HCT116 (cell line): ENCODE data around the gene STK24. TPM values are rescaled to one million over a fixed set of nuclear protein-coding genes. Genes with fewer than 3 reads are reported as not detected.

Experiments used
- ATAC-seq: fragments of 200-7000 bp; cut with Tn5 transposase; 2 replicates; pipeline ENCODE4 v1.9.1; 2020; ENCODE audit warnings: mild to moderate bottlenecking, moderate library complexity
- BruUV-seq: library from RNA; stranded (reverse); fragments of 400-500 nt; replicated peaks from 2 replicates; lab custom pipeline; 2021; lab: Mats Ljungman, UMichigan
- CTCF ChIA-PET: fragments of 300-600 bp; sonication (Branson Sonifier 250); formaldehyde crosslinking; loops from one replicate; lab custom pipeline; 2021; ENCODE audit warnings: antibody characterized with exemption; lab: Charles Lee
- POLR2A ChIA-PET: fragments of 300-600, 350-600 bp; sonication (Branson Sonifier 250); formaldehyde crosslinking; loops from one replicate; lab custom pipeline; 2021; ENCODE audit warnings: antibody characterized with exemption; lab: Charles Lee
- RAD21 ChIA-PET, 2 experiments: fragments of 300-600 bp; sonication (Branson Sonifier 250); formaldehyde crosslinking; loops; one replicate each; lab custom pipeline; 2023; ENCODE audit warnings: low total read pairs in 2 of 2; ENCODE audit not compliant: uncharacterized antibody in 2 of 2, unreplicated experiment in 2 of 2, low non-redundant PET in 1 of 2; lab: Charles Lee
- DNase-seq: peaks from one replicate; pipeline ENCODE4 v3.0.0-alpha.2; 2010; ENCODE audit warnings: low read depth, low spot score
- H2AFZ ChIP-seq: fragments of 200-600 bp; shearing (Covaris generic), sonication (generic); 2 replicates; pipeline ENCODE4 v1.6.1; 2017; ENCODE audit warnings: low read depth, mixed run types, mixed read lengths, antibody characterized with exemption, low read length; ENCODE audit not compliant: poor library complexity, severe bottlenecking
- H3K27ac ChIP-seq: 2 replicates; pipeline ENCODE4 v1.5.1; 2012; ENCODE audit warnings: low read depth, low read length
- H3K27me3 ChIP-seq: fragments of 200-600 bp; sonication (generic); 2 replicates; pipeline ENCODE4 v1.6.1; 2016; ENCODE audit warnings: mixed run types, low read length, mixed read lengths; ENCODE audit not compliant: insufficient read depth
- H3K36me3 ChIP-seq, 2 experiments: fragments of 200-500 bp in 1 of 2; fragments of 200-600 bp in 1 of 2; sonication (Bioruptor generic) in 1 of 2; sonication (generic) in 1 of 2; 2 replicates each; pipeline versions ENCODE4 v1.5.1 to v1.6.1; 2014 to 2016; ENCODE audit warnings: low read length in 2 of 2, inconsistent platforms in 1 of 2, mixed read lengths in 1 of 2, mixed run types in 1 of 2; ENCODE audit not compliant: insufficient read depth in 2 of 2, control insufficient read depth in 1 of 2
- H3K4me1 ChIP-seq, 2 experiments: fragments of 200-600 bp in 1 of 2; sonication (generic) in 1 of 2; 2 replicates each; pipeline versions ENCODE4 v1.5.1 to v1.6.1; 2012 to 2017; ENCODE audit warnings: low read length in 2 of 2, inconsistent platforms in 1 of 2, mild to moderate bottlenecking in 1 of 2, mixed read lengths in 1 of 2, mixed run types in 1 of 2, moderate library complexity in 1 of 2; ENCODE audit not compliant: insufficient read depth in 2 of 2, control insufficient read depth in 1 of 2
- H3K4me2 ChIP-seq: fragments of 200-600 bp; sonication (generic); 2 replicates; pipeline ENCODE4 v1.6.1; 2017; ENCODE audit warnings: mixed run types, low read length, mixed read lengths
- H3K4me3 ChIP-seq, 2 experiments: fragments of 200-600 bp in 1 of 2; sonication (generic) in 1 of 2; replicated peaks in 1 of 2; 2 replicates each; pipeline ENCODE4 v1.5.1; 2011 to 2016; ENCODE audit warnings: low read length in 2 of 2, control low read depth in 1 of 2, low read depth in 1 of 2, mild to moderate bottlenecking in 1 of 2, mixed read lengths in 1 of 2, mixed run types in 1 of 2
- H3K79me2 ChIP-seq: fragments of 200-600 bp; sonication (generic); 2 replicates; pipeline ENCODE4 v1.6.1; 2017; ENCODE audit warnings: mild to moderate bottlenecking, mixed run types, low read length, moderate library complexity, mixed read lengths; ENCODE audit not compliant: insufficient read depth
- H3K9ac ChIP-seq: fragments of 200-600 bp; sonication (generic); 2 replicates; pipeline ENCODE4 v1.6.1; 2016; ENCODE audit warnings: low read length, mixed read lengths
- H3K9me2 ChIP-seq: fragments of 200-600 bp; sonication (generic), shearing (Covaris generic); 2 replicates; pipeline ENCODE4 v1.6.1; 2017; ENCODE audit warnings: mixed run types, mild to moderate bottlenecking, moderate library complexity; ENCODE audit not compliant: insufficient read depth
- H3K9me3 ChIP-seq, 2 experiments: fragments of 200-500 bp in 1 of 2; fragments of 200-600 bp in 1 of 2; sonication (Bioruptor generic) in 1 of 2; sonication (generic) in 1 of 2; 2 replicates each; pipeline ENCODE4 v1.6.1; 2014 to 2017; ENCODE audit warnings: low read length in 2 of 2, mixed read lengths in 2 of 2, inconsistent platforms in 1 of 2, low read depth in 1 of 2, mild to moderate bottlenecking in 1 of 2, mixed run types in 1 of 2, moderate library complexity in 1 of 2; ENCODE audit not compliant: control insufficient read depth in 1 of 2, insufficient read depth in 1 of 2
- H4K20me1 ChIP-seq: fragments of 200-600 bp; sonication (generic), shearing (Covaris generic); 2 replicates; pipeline ENCODE4 v1.6.1; 2017; ENCODE audit warnings: mixed run types, mild to moderate bottlenecking, moderate library complexity; ENCODE audit not compliant: insufficient read depth
- CBX3 ChIP-seq: IDR thresholded peaks from 2 replicates; pipeline ENCODE4 v1.6.1; 2012; ENCODE audit warnings: low read depth
- CEBPB ChIP-seq: IDR thresholded peaks from 2 replicates; pipeline ENCODE4 v1.6.1; 2012; ENCODE audit warnings: low read depth
- EGR1 ChIP-seq: IDR thresholded peaks from 2 replicates; pipeline ENCODE4 v1.6.1; 2012; ENCODE audit warnings: low read depth
- ELF1 ChIP-seq: IDR thresholded peaks from 2 replicates; pipeline ENCODE4 v1.6.1; 2012; ENCODE audit warnings: low read depth, borderline replicate concordance
- EZH2 ChIP-seq: fragments of 200-600 bp; sonication (generic); IDR thresholded peaks from 2 replicates; pipeline ENCODE4 v1.6.1; 2017; ENCODE audit warnings: antibody characterized with exemption, mixed run types
- EZH2phosphoT487 ChIP-seq: fragments of 200-600 bp; IDR thresholded peaks from 2 replicates; pipeline ENCODE4 v1.6.1; 2018; ENCODE audit warnings: antibody characterized with exemption, borderline replicate concordance
- FOSL1 ChIP-seq: IDR thresholded peaks from 2 replicates; pipeline ENCODE4 v1.6.1; 2012; ENCODE audit warnings: low read depth
- JUND ChIP-seq: IDR thresholded peaks from 2 replicates; pipeline ENCODE4 v1.6.1; 2012
- POLR2AphosphoS5 ChIP-seq: IDR thresholded peaks from 2 replicates; pipeline ENCODE4 v1.6.1; 2011; ENCODE audit warnings: mild to moderate bottlenecking, low read depth, low read length, moderate library complexity
- RAD21 ChIP-seq: IDR thresholded peaks from 2 replicates; pipeline ENCODE4 v1.6.1; 2012; ENCODE audit warnings: low read depth, mild to moderate bottlenecking
- SIN3A ChIP-seq: IDR thresholded peaks from 2 replicates; pipeline ENCODE4 v1.6.1; 2012; ENCODE audit warnings: low read depth
- SP1 ChIP-seq: IDR thresholded peaks from 2 replicates; pipeline ENCODE4 v1.6.1; 2012; ENCODE audit warnings: low read depth
- TCF7L2 ChIP-seq: IDR thresholded peaks from 2 replicates; pipeline ENCODE4 v1.7.0; 2011; ENCODE audit warnings: borderline replicate concordance, inconsistent platforms; ENCODE audit not compliant: insufficient read depth, insufficient read length; ENCODE audit errors: extremely low read depth
- YY1 ChIP-seq: IDR thresholded peaks from 2 replicates; pipeline ENCODE4 v1.6.1; 2011; ENCODE audit warnings: low read length, low read depth, moderate library complexity, mild to moderate bottlenecking; ENCODE audit not compliant: insufficient replicate concordance; ENCODE audit errors: extremely low read depth
- intact Hi-C: fragments of 100-400 bp; cut with micrococcal nuclease; formaldehyde crosslinking; loops from 2 replicates; pipeline ENCODE4 v1.10.0; 2022
- total RNA-seq: library from RNA; stranded (reverse); gene quantifications from one replicate; pipeline ENCODE4 v1.2.1, GENCODE V29; 2021; ENCODE audit not compliant: unreplicated experiment
- TF ChIP-seq, protein P1 (sequence below): IDR thresholded peaks from 2 replicates; pipeline ENCODE4 v1.6.1; 2012
- TF ChIP-seq, protein P2 (sequence below): IDR thresholded peaks from 2 replicates; pipeline ENCODE4 v1.6.1; 2012
- TF ChIP-seq, protein P3 (sequence below), 3 experiments: fragments of 200-600 bp in 1 of 3; sonication (generic) in 1 of 3; IDR thresholded peaks in 2 of 3; conservative IDR thresholded peaks in 1 of 3; 2 replicates each; pipeline ENCODE4 v1.5.1; 2012 to 2017; ENCODE audit warnings: low read depth in 2 of 3, low read length in 2 of 3, antibody characterized with exemption in 1 of 3, borderline replicate concordance in 1 of 3, control low read depth in 1 of 3, mild to moderate bottlenecking in 1 of 3, mixed read lengths in 1 of 3, mixed run types in 1 of 3, moderate library complexity in 1 of 3; ENCODE audit not compliant: insufficient read depth in 1 of 3
- TF ChIP-seq, protein P4 (sequence below): IDR thresholded peaks from 2 replicates; pipeline ENCODE4 v1.6.1; 2011; ENCODE audit warnings: mild to moderate bottlenecking, low read length, moderate library complexity; ENCODE audit not compliant: insufficient replicate concordance; ENCODE audit errors: extremely low read depth
- TF ChIP-seq, protein P5 (sequence below): IDR thresholded peaks from 2 replicates; pipeline ENCODE4 v1.6.1; 2012; ENCODE audit warnings: low read depth

The STK24 gene
- total RNA-seq, 1 experiment from 2014 or later, result 137 TPM

DNA sequence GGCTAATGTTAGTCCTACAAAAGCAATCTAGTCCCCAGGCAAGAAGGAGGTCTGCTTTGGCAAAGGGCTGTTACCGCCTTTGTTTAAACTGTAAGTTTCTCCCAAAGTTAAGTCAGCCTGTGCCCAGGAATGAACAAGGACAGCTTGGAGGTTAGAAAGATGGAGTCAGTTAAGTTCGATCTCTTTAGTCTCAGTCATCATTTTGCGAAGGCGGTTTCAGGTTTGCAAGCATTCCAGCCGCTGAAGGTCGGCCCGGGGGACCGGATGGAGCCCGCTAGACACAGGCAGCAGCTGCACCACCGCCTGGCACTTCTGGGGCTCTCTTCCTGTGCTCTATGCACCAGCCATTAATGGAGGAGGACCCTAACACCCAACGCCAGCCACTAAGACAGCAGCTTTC, 91.3 kb downstream of the STK24 start:
- TF ChIP-seq POLR2AphosphoS5, result no peak
- TF ChIP-seq, protein P1, sequence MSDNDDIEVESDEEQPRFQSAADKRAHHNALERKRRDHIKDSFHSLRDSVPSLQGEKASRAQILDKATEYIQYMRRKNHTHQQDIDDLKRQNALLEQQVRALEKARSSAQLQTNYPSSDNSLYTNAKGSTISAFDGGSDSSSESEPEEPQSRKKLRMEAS, result no peak
- TF ChIP-seq CBX3, result no peak
- no peak for TF ChIP-seq EZH2phosphoT487
- no peak for TF ChIP-seq ELF1
- TF ChIP-seq, protein P2, sequence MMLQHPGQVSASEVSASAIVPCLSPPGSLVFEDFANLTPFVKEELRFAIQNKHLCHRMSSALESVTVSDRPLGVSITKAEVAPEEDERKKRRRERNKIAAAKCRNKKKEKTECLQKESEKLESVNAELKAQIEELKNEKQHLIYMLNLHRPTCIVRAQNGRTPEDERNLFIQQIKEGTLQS, result no peak
- no peak for TF ChIP-seq FOSL1
- TF ChIP-seq TCF7L2, result no peak
- TF ChIP-seq, protein P3, sequence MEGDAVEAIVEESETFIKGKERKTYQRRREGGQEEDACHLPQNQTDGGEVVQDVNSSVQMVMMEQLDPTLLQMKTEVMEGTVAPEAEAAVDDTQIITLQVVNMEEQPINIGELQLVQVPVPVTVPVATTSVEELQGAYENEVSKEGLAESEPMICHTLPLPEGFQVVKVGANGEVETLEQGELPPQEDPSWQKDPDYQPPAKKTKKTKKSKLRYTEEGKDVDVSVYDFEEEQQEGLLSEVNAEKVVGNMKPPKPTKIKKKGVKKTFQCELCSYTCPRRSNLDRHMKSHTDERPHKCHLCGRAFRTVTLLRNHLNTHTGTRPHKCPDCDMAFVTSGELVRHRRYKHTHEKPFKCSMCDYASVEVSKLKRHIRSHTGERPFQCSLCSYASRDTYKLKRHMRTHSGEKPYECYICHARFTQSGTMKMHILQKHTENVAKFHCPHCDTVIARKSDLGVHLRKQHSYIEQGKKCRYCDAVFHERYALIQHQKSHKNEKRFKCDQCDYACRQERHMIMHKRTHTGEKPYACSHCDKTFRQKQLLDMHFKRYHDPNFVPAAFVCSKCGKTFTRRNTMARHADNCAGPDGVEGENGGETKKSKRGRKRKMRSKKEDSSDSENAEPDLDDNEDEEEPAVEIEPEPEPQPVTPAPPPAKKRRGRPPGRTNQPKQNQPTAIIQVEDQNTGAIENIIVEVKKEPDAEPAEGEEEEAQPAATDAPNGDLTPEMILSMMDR (IDR thresholded peaks at IDR 0.05 in 2 of 3, conservative IDR thresholded peaks at IDR 0.05 in 1 of 3; ENCODE audit: borderline replicate concordance in 1 of 3, insufficient read depth in 1 of 3, low read depth in 2 of 3, low read length in 2 of 3), result no peak
- no peak for TF ChIP-seq SIN3A
- no peak for TF ChIP-seq EZH2
- TF ChIP-seq YY1, result no peak
- TF ChIP-seq, protein P4, sequence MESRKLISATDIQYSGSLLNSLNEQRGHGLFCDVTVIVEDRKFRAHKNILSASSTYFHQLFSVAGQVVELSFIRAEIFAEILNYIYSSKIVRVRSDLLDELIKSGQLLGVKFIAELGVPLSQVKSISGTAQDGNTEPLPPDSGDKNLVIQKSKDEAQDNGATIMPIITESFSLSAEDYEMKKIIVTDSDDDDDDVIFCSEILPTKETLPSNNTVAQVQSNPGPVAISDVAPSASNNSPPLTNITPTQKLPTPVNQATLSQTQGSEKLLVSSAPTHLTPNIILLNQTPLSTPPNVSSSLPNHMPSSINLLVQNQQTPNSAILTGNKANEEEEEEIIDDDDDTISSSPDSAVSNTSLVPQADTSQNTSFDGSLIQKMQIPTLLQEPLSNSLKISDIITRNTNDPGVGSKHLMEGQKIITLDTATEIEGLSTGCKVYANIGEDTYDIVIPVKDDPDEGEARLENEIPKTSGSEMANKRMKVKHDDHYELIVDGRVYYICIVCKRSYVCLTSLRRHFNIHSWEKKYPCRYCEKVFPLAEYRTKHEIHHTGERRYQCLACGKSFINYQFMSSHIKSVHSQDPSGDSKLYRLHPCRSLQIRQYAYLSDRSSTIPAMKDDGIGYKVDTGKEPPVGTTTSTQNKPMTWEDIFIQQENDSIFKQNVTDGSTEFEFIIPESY, result no peak
- TF ChIP-seq CEBPB, result no peak
- TF ChIP-seq, protein P5, sequence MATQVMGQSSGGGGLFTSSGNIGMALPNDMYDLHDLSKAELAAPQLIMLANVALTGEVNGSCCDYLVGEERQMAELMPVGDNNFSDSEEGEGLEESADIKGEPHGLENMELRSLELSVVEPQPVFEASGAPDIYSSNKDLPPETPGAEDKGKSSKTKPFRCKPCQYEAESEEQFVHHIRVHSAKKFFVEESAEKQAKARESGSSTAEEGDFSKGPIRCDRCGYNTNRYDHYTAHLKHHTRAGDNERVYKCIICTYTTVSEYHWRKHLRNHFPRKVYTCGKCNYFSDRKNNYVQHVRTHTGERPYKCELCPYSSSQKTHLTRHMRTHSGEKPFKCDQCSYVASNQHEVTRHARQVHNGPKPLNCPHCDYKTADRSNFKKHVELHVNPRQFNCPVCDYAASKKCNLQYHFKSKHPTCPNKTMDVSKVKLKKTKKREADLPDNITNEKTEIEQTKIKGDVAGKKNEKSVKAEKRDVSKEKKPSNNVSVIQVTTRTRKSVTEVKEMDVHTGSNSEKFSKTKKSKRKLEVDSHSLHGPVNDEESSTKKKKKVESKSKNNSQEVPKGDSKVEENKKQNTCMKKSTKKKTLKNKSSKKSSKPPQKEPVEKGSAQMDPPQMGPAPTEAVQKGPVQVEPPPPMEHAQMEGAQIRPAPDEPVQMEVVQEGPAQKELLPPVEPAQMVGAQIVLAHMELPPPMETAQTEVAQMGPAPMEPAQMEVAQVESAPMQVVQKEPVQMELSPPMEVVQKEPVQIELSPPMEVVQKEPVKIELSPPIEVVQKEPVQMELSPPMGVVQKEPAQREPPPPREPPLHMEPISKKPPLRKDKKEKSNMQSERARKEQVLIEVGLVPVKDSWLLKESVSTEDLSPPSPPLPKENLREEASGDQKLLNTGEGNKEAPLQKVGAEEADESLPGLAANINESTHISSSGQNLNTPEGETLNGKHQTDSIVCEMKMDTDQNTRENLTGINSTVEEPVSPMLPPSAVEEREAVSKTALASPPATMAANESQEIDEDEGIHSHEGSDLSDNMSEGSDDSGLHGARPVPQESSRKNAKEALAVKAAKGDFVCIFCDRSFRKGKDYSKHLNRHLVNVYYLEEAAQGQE, result no peak
- no peak for TF ChIP-seq JUND
- no peak for TF ChIP-seq EGR1
- no peak for TF ChIP-seq SP1
- no peak for TF ChIP-seq RAD21
- RAD21 ChIA-PET, result no interaction called here
- Histone ChIP-seq H2AFZ (no peak overlapping the region), H3K9me3 (no peaks in the 10 kb centered on the region), H3K9me2 (no peaks in the 10 kb centered on the region), H3K79me2 (peaks cover 97% of the 10 kb centered on the region), H3K27ac (peak overlapping the region; percentile 73), H3K4me3 (peak overlapping the region in 1 of 2 experiments; percentile 46; a peak in 2 of 4 replicates), H3K27me3 (no peaks in the 10 kb centered on the region), H3K4me1 (peaks cover 36 to 85% of the 10 kb centered on the region in 2 experiments), H3K4me2 (peak overlapping the region; percentile 79), H4K20me1 (0 out of 2 replicates have a peak, but pooled peaks cover 7% of the 10 kb centered on the region), H3K9ac (peak overlapping the region; percentile 62), H3K36me3 (peaks cover 0 to 3% of the 10 kb centered on the region in 2 experiments; a peak in 1 of 4 replicates)
- CTCF ChIA-PET, result interaction anchor here (1.1 to 2.3 kb wide), 4 partner anchors 112 to 357 kb away, joined by 3 to 7 read pairs (median 4); no protein-coding TSS in a partner anchor
- DNase-seq, result no peak
- intact Hi-C loops, result loop anchor here (2.0 kb wide), 2 partner anchors 23 to 85 kb away; no protein-coding TSS in a partner anchor
- BruUV-seq, result TSS peak; percentile 97
- ATAC-seq, result no peak
- POLR2A ChIA-PET, result interaction anchor here (0.7 to 2.0 kb wide), 11 partner anchors 9 to 187 kb away, joined by 3 to 23 read pairs (median 5); partner anchors contain the start of gene STK24
